HEK293 (cell line): ENCODE results near the gene MMRN2.

Experiments used
- CTCF ChIA-PET: fragments of 350-600 bp; formaldehyde crosslinking; extraction: SDS; loops from one replicate; lab custom pipeline; 2021; ENCODE audit warnings: antibody characterized with exemption; lab: Yijun Ruan, JAX
- POLR2A ChIA-PET: fragments of 300-600 bp; formaldehyde crosslinking; extraction: SDS; loops from one replicate; lab custom pipeline; 2020; ENCODE audit warnings: antibody characterized with exemption, inconsistent platforms; lab: Yijun Ruan, JAX
- H3K27ac ChIP-seq: fragments of 200-500 bp; sonication (Bioruptor generic); 2 replicates; pipeline ENCODE4 v1.5.1; 2014; ENCODE audit warnings: low read depth, low read length, control low read depth, inconsistent platforms; ENCODE audit errors: extremely low read depth
- H3K36me3 ChIP-seq, 2 experiments: fragments of 200-500 bp in 1 of 2; sonication (Bioruptor generic) in 1 of 2; 1 replicate in 1 of 2; 2 replicates in 1 of 2; pipeline ENCODE4 v1.5.1; 2014 to 2017; ENCODE audit warnings: inconsistent platforms in 2 of 2, low read length in 2 of 2; ENCODE audit not compliant: control insufficient read depth in 2 of 2, insufficient read depth in 1 of 2
- H3K4me1 ChIP-seq: fragments of 200-500 bp; sonication (Bioruptor generic); 2 replicates; pipeline ENCODE4 v1.5.1; 2014; ENCODE audit warnings: mild to moderate bottlenecking, low read length, inconsistent platforms; ENCODE audit not compliant: control insufficient read depth, insufficient read depth
- H3K4me3 ChIP-seq: 2 replicates; pipeline ENCODE4 v1.5.1; 2011; ENCODE audit warnings: low read depth, mild to moderate bottlenecking, control low read depth, low read length, moderate library complexity
- H3K9me3 ChIP-seq: fragments of 200-500 bp; sonication (Bioruptor generic); 2 replicates; pipeline ENCODE4 v1.5.1; 2014; ENCODE audit warnings: low read depth, low read length, inconsistent platforms; ENCODE audit not compliant: control insufficient read depth, insufficient read depth
- FEZF1 ChIP-seq: fragments of 450-650 bp; formaldehyde crosslinking; IDR thresholded peaks from 2 replicates; pipeline ENCODE4 v1.5.1; 2016; ENCODE audit warnings: missing biosample characterization, missing genetic modification characterization
- KLF8 ChIP-seq: fragments of 450-650 bp; formaldehyde crosslinking; IDR thresholded peaks from 2 replicates; pipeline ENCODE4 v1.5.1; 2016; ENCODE audit warnings: missing biosample characterization, missing genetic modification characterization
- OVOL3 ChIP-seq: fragments of 450-650 bp; formaldehyde crosslinking; IDR thresholded peaks from 2 replicates; pipeline ENCODE4 v1.5.1; 2016; ENCODE audit warnings: missing biosample characterization, missing genetic modification characterization
- RBAK ChIP-seq: fragments of 450-650 bp; formaldehyde crosslinking; IDR thresholded peaks from 2 replicates; pipeline ENCODE4 v1.5.1; 2016; ENCODE audit warnings: missing biosample characterization, missing genetic modification characterization
- SCRT2 ChIP-seq: fragments of 450-650 bp; formaldehyde crosslinking; IDR thresholded peaks from 2 replicates; pipeline ENCODE4 v1.5.1; 2016; ENCODE audit warnings: missing biosample characterization, missing genetic modification characterization
- ZBTB10 ChIP-seq: fragments of 450-650 bp; formaldehyde crosslinking; IDR thresholded peaks from 2 replicates; pipeline ENCODE4 v1.5.1; 2016; ENCODE audit warnings: missing biosample characterization, missing genetic modification characterization
- ZBTB7A ChIP-seq: fragments of 450-650 bp; formaldehyde crosslinking; IDR thresholded peaks from 2 replicates; pipeline ENCODE4 v1.5.1; 2016; ENCODE audit warnings: low read depth, missing biosample characterization, missing genetic modification characterization
- ZNF10 ChIP-seq: fragments of 450-650 bp; formaldehyde crosslinking; IDR thresholded peaks from 2 replicates; pipeline ENCODE4 v1.5.1; 2017; ENCODE audit warnings: missing biosample characterization, missing genetic modification characterization
- ZNF114 ChIP-seq: fragments of 450-650 bp; formaldehyde crosslinking; IDR thresholded peaks from 2 replicates; pipeline ENCODE4 v1.5.0; 2017; ENCODE audit warnings: missing biosample characterization, missing genetic modification characterization
- ZNF133 ChIP-seq: fragments of 450-650 bp; formaldehyde crosslinking; IDR thresholded peaks from 2 replicates; pipeline ENCODE4 v1.5.1; 2016; ENCODE audit warnings: missing biosample characterization, missing genetic modification characterization
- ZNF138 ChIP-seq: fragments of 450-650 bp; formaldehyde crosslinking; IDR thresholded peaks from 2 replicates; pipeline ENCODE4 v1.5.1; 2016; ENCODE audit warnings: missing biosample characterization, missing genetic modification characterization, borderline replicate concordance
- ZNF16 ChIP-seq: fragments of 450-650 bp; formaldehyde crosslinking; IDR thresholded peaks from 2 replicates; pipeline ENCODE4 v1.5.1; 2016; ENCODE audit warnings: low read depth, missing biosample characterization, missing genetic modification characterization
- ZNF175 ChIP-seq: fragments of 450-650 bp; formaldehyde crosslinking; IDR thresholded peaks from 2 replicates; pipeline ENCODE4 v1.5.1; 2016; ENCODE audit warnings: missing biosample characterization, missing genetic modification characterization
- ZNF555 ChIP-seq: fragments of 450-650 bp; formaldehyde crosslinking; conservative IDR thresholded peaks from 2 replicates; pipeline ENCODE4 v1.5.1; 2017; ENCODE audit warnings: missing biosample characterization, mild to moderate bottlenecking, missing genetic modification characterization, inconsistent platforms
- ZNF639 ChIP-seq: fragments of 450-650 bp; formaldehyde crosslinking; IDR thresholded peaks from 2 replicates; pipeline ENCODE4 v1.5.1; 2016; ENCODE audit warnings: missing biosample characterization, missing genetic modification characterization
- ZNF747 ChIP-seq: fragments of 450-650 bp; formaldehyde crosslinking; IDR thresholded peaks from 2 replicates; pipeline ENCODE4 v1.5.1; 2016; ENCODE audit warnings: missing biosample characterization, missing genetic modification characterization
- ZNF76 ChIP-seq: fragments of 450-650 bp; formaldehyde crosslinking; IDR thresholded peaks from 2 replicates; pipeline ENCODE4; 2016; ENCODE audit warnings: low read depth, missing biosample characterization, missing genetic modification characterization, borderline replicate concordance
- ZNF776 ChIP-seq: fragments of 450-650 bp; formaldehyde crosslinking; IDR thresholded peaks from 2 replicates; pipeline ENCODE4 v1.5.0; 2017; ENCODE audit warnings: missing biosample characterization, missing genetic modification characterization, borderline replicate concordance
- ZSCAN16 ChIP-seq: fragments of 450-650 bp; formaldehyde crosslinking; IDR thresholded peaks from 2 replicates; pipeline ENCODE4 v1.5.1; 2016; ENCODE audit warnings: missing biosample characterization, missing genetic modification characterization

The MMRN2 gene

DNA sequence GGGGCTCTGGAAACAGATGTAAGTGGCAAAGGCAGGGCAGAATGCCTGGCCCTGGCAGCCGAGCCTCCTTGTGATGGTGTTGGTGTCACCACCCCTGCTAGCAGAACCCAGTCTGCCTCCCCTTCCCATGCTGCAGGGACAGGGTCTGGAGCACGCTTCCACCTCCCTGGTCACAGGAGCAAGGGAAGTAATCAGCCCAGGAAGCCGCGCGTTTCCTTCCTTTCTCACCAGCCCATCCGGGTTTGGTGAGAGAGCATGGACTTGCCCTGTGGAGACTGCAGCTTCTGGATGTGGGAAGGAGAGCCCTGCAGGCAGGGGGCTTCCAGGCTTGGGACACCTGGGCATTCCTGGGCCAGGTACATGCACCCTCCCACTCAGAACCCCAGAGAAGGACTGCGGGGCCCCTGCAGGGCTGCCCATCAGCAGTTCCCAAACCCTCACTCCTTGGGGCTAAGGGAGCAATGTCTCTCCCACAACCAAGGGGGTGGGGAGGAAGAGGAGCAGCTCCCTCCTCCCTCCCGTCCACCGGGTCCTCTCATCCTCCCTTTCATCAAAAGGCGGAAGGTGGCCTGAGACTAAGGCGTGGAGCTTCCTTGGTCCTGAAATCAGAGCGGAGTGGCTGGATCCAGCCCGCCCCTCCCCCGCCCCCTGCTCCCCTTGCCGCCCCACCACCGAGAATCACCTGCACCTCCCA lies 1.8 kb downstream of the MMRN2 start:
- H3K27ac ChIP-seq: peak overlapping the region; percentile 1; the same call in 1 of the 2 replicates
- no peaks in the 10 kb centered on the region for H3K9me3 ChIP-seq
- no peaks in the 10 kb centered on the region for H3K36me3 ChIP-seq
- TF ChIP-seq ZBTB10 (tag by site-specific recombination) (no peak), ZNF555 (tag by site-specific recombination) (no peak), KLF8 (tag by site-specific recombination) (no peak), RBAK (tag by site-specific recombination) (no peak), ZNF114 (no peak), ZBTB7A (tag by site-specific recombination) (no peak), ZNF10 (tag by site-specific recombination) (no peak), ZNF175 (no peak), ZNF138 (tag by site-specific recombination) (no peak), ZNF747 (tag by site-specific recombination) (no peak), ZNF639 (tag by site-specific recombination) (no peak), ZNF76 (tag by site-specific recombination) (no peak), ZNF776 (no peak), FEZF1 (tag by site-specific recombination) (no peak), ZNF133 (tag by site-specific recombination) (no peak), ZSCAN16 (tag by site-specific recombination) (no peak), ZNF16 (tag by site-specific recombination) (no peak)
- ChIA-PET POLR2A (no interaction called here), CTCF (interaction anchor here (3.8 kb wide), 1 partner anchor 18 kb away, joined by 21 read pairs; no protein-coding TSS in a partner anchor)
- H3K4me3 ChIP-seq: no peak overlapping the region
- no peaks in the 10 kb centered on the region for H3K4me1 ChIP-seq

DNA sequence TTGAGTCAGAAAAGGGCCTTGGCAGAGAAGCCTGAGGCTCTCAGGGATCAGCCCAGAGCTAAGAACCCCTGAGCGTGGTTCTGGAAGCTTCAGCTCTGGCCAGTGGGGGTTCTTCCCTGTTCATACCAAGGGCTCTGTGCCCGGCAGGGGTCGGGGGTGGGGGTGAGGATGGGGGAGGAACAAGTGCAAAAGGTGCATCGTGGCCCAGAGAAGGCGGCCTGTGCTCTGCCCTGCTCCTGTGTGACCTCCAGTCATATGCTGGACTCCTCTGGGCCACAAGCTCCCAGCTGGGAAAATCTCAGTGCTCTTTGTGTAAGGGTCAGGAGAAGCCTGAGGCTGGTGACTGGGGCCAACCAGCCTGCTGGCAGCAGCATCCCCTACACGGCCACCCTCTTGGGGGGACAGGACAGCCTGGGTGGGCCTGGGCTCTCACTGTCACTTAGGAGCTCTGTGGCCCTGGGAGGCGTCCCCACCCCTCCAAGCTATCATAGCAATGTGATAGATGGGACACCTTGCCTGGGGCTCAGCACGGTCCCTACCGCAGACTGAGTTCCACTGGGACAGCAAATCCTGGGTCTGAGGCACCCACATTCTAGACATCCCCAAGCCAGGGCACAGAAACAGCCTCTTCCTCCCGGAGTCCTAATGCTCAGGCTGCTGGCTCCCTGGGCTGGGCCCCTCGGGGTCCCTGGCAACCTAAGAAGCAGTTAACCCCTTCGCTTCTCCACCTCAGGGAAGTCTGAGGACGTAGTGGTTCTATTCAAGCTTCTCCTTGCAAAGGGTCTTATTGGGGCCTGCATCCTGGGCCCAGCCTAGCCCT lies 2.5 kb downstream of the MMRN2 start:
- H3K27ac ChIP-seq: peak overlapping the region; percentile 1; the same call in 1 of the 2 replicates
- CTCF ChIA-PET: interaction anchor here (0.6 to 1.2 kb wide), 2 partner anchors 16 to 75 kb away, joined by 3 read pairs; no protein-coding TSS in a partner anchor
- no peaks in the 10 kb centered on the region for H3K36me3 ChIP-seq
- POLR2A ChIA-PET: no interaction called here
- H3K4me3 ChIP-seq: no peak overlapping the region
- TF ChIP-seq ZNF138 (tag by site-specific recombination) (no peak), OVOL3 (tag by site-specific recombination) (no peak), SCRT2 (no peak)
- no peaks in the 10 kb centered on the region for H3K4me1 ChIP-seq
- no peaks in the 10 kb centered on the region for H3K9me3 ChIP-seq
